ENCODE data around the gene GCNT1.
"Not testable (repeated sequence)": the region's sequence is repeated elsewhere in the genome, so short reads cannot be mapped to it uniquely, and the experiment has no call there.

DNA sequence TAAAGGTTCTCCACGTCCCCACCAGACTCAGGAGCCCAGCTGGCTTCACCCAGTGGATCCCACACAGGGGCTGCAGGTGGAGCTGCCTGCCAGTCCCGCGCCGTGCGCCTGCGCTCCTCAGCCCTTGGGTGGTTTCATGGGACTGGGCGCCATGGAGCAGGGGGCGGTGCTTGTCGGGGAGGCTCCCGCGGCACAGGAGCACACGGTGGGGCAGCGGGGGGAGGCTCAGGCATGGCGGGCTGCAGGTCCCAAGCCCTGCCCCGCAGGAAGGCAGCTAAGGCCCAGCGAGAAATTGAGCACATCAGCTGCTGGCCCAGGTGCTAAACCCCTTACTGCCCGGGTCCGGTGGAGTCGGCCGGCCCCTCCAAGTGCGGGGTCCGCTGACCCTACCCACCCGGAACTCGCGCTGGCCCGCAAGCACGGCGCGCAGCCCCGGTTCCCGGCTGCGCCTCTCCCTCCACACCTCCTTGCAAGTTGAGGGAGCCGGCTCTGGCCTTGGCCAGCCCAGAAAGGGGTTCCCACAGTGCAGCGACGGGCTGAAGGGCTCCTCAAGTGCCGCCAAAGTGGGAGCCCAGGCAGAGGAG is 64.7 kb downstream of the GCNT1 start:
- not testable (repeated sequence) for TF ChIP-seq CTCF (IDR thresholded peaks at IDR 0.05 in 8 of 11, conservative IDR thresholded peaks at IDR 0.05 in 3 of 11); POLR2AphosphoS5 (IDR thresholded peaks at IDR 0.05)

All from spleen (tissue), 7 donors.